Heart left ventricle (tissue), 16 donors: Measurements from ENCODE around the gene SOD3. TPM values are rescaled to one million over a fixed set of nuclear protein-coding genes. Genes with fewer than 3 reads are reported as not detected.

Experiments
- ATAC-seq, 4 donors: fragments of 200-7000 bp; cut with Tn5 transposase; one replicate each; pipeline ENCODE4 v1.9.1; 2020 to 2022; ENCODE audit warnings: moderate library complexity in 4 of 4, mild to moderate bottlenecking in 3 of 4, moderate number of reproducible peaks in 1 of 4
- DNase-seq, 5 donors: peaks; one replicate each; pipeline ENCODE4 v3.0.0-alpha.2; 2020
- H3K27ac ChIP-seq, 12 donors: fragments of 200-600 bp; sonication (generic) in 4 of 12; one replicate each; pipeline versions ENCODE4 v1.5.0 to v1.8.0; 2016 to 2022; ENCODE audit warnings: mild to moderate bottlenecking in 2 of 12
- H3K27me3 ChIP-seq, 9 donors: fragments of 200-600 bp; sonication (generic) in 2 of 9; one replicate each; pipeline versions ENCODE4 v1.5.1 to v1.8.0; 2016 to 2022; ENCODE audit warnings: mild to moderate bottlenecking in 3 of 9
- H3K36me3 ChIP-seq, 9 donors: fragments of 200-600 bp; sonication (generic) in 2 of 9; one replicate each; pipeline versions ENCODE4 v1.5.0 to v1.8.0; 2018 to 2022; ENCODE audit warnings: mild to moderate bottlenecking in 2 of 9
- H3K4me1 ChIP-seq, 12 donors: fragments of 200-600 bp; sonication (generic) in 4 of 12; one replicate each; pipeline versions ENCODE4 v1.5.0 to v1.8.0; 2016 to 2022; ENCODE audit warnings: mild to moderate bottlenecking in 3 of 12
- H3K4me3 ChIP-seq, 12 donors: fragments of 200-600 bp; sonication (generic) in 4 of 12; one replicate each; pipeline versions ENCODE4 v1.5.0 to v1.8.0; 2017 to 2022; ENCODE audit warnings: mild to moderate bottlenecking in 9 of 12, moderate library complexity in 4 of 12
- H3K9me3 ChIP-seq, 12 donors: fragments of 200-600 bp; sonication (generic) in 4 of 12; one replicate each; pipeline versions ENCODE4 v1.5.0 to v1.8.0; 2016 to 2022; ENCODE audit warnings: mild to moderate bottlenecking in 1 of 12
- CTCF ChIP-seq, 12 donors: fragments of 200-600 bp; sonication (generic) in 4 of 12; IDR thresholded peaks; one replicate each; pipeline versions ENCODE4 v1.5.0 to v1.8.0; 2018 to 2022; ENCODE audit warnings: antibody characterized with exemption in 12 of 12, mild to moderate bottlenecking in 5 of 12
- POLR2A ChIP-seq, 2 donors: fragments of 450-650 bp; IDR thresholded peaks; one replicate each; pipeline ENCODE4 v1.6.1; 2017; ENCODE audit warnings: antibody characterized with exemption in 2 of 2, mild to moderate bottlenecking in 2 of 2, moderate library complexity in 2 of 2
- WGBS, 4 donors: extraction: QIAGEN DNeasy Blood & Tissue Kit in 2 of 4; methylation state at CpG; one replicate each; pipeline versions ENCODE4 v1.1.5 to v1.1.7; 2013 to 2018; 5-methylcytosine and 5-hydroxymethylcytosine counted together
- intact Hi-C, 10 donors: fragments of 100-400 bp; cut with DNase I; formaldehyde crosslinking; loops; one replicate each; pipeline versions ENCODE4 v1.11.1 to v1.14.2; 2022
- polyA plus RNA-seq, 2 donors: library from polyadenylated mRNA; stranded (reverse); fragments of 200-250 nt; gene quantifications; one replicate each; pipeline ENCODE4 v1.2.3, GENCODE V29; 2013
- total RNA-seq, 9 donors: library from RNA; depleted of rRNA in 2 of 9; stranded (reverse); fragments of >200 nt in 2 of 9; fragmentation: NEBNext Ultra II Directional in 3 of 9; extraction: Animal tissue kit (Norgen Biotek cat#: 25700) in 3 of 9; gene quantifications; one replicate each; pipeline versions ENCODE4 v1.1.0 to v1.2.4, GENCODE V29; 2016 to 2023
- donor health status: ischemic (EF 13 %, LVEDD 7.1; RV severe dilation, severe dysfunction).
- donor health status: healthy with polysubstance abuse.
- donor health status: DM: no; HTN: yes; CAD: no.
- donor health status: DM: no; HTN: no; CAD: no.
- donor health status: ischemic (EF 25% LVEDD 6.9; RV normal size, moderate dysfunction).
- donor health status: ischemic (EF 25% LVEDD 5.7; RV mildly dilated, moderate dysfunction).
- donor health status: healthy.
- donor health status: DM: yes; HTN: yes; CAD: no.
- donor health status: ischemic (EF 35%, LVEDD 5.7; RV mildly dilated, moderate dysfunction).
- donor health status: nonischemic (EF 11% LVEDD 7.7; RV severe dilation, severe dysfunction).
- donor health status: DM: yes; HTN: yes; CAD: no.
- donor health status: PGD.
- donor health status: ischemic (EF 29% LVEDD 5.4; RV normal size, mild dysfunction).
- donor health status: nonischemic (EF 23%, LVEDD 6.1; RV moderate dilation, normal function).

Gene SOD3
- total and polyA plus RNA-seq, 11 donors, result 11.7 to 110 (median 37.6) TPM

DNA sequence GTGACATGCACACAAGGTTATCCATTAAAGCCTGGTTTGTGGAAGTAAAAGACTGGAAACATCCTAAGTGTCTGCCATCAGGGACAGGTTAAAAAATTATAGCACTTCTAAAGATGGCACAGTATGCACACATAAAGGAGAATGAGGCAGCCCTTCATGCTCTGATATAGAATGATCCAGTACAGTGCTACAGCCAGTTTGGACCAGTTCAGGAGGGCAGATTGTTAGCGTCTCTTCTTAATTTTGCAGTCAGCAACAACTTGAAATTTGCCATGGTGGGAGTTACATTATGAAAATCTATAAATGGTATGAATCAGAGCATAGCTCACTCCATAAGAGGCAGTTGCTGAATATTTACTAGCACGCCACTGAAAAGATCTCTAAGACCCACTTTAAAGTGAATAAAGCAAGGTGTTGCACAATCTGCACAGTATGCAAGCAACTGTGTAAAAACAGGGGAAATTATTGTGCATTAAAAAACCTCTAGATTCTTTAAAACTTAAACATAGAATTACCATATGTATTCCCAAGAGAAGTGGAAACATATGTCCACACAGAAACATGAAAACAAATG, 20.3 kb upstream of the SOD3 start:
- Histone ChIP-seq H3K4me1 (peaks cover 0 to 17% (median 0%) of the 10 kb centered on the region in 12 donors), H3K27ac (no peak overlapping the region), H3K36me3 (no peaks in the 10 kb centered on the region), H3K9me3 (no peaks in the 10 kb centered on the region), H3K4me3 (no peak overlapping the region), H3K27me3 (no peaks in the 10 kb centered on the region)
- TF ChIP-seq POLR2A (IDR thresholded peaks at IDR 0.05) (no peak), CTCF (IDR thresholded peaks at IDR 0.05) (no peak)
- intact Hi-C loops, result no loop called here
- ATAC-seq (no peak), DNase-seq (no peak)
- 86 to 94% (median 93%) methylated on average over 2 of the region's 2 CpGs for WGBS, 4 donors

DNA sequence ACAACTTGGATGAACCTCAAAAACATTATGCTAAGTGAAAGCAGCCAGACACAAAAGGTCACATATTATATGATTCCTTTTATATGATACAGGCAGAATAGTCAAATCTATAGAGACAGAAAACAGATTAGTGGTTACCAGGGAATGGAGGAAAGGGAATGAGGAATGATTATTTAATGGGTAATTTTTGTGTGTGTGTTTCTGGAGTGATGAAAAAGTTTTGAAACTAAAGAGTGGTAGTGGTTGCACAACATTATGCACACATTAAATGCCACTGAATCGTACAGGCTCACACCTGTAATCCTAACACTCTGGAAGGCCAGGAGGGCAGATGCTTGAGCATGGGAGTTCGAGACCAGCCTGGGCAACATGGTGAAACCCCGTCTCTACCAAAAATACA, 19.6 kb upstream of the SOD3 start:
- 82 to 90% (median 84%) methylated on average over 3 of the region's 3 CpGs for WGBS, 4 donors
- TF ChIP-seq CTCF (IDR thresholded peaks at IDR 0.05), result no peak
- TF ChIP-seq POLR2A (IDR thresholded peaks at IDR 0.05), result no peak
- no peak for ATAC-seq
- DNase-seq, result no peak
- Histone ChIP-seq H3K4me1 (peaks cover 0 to 19% (median 1%) of the 10 kb centered on the region in 12 donors), H3K27me3 (no peaks in the 10 kb centered on the region), H3K9me3 (no peaks in the 10 kb centered on the region), H3K4me3 (no peak overlapping the region), H3K36me3 (no peaks in the 10 kb centered on the region), H3K27ac (no peak overlapping the region)
- intact Hi-C loops, result no loop called here

- WGBS, 4 donors, result 59 to 68% (median 66%) methylated on average over 11 of the region's 11 CpGs
- intact Hi-C loops, result no loop called here
Observed at GRCh38 chr4:24777536-24778463, 17.6 kb upstream of the SOD3 start.

More at GRCh38 chr4:24777536-24778463, 17.6 kb upstream of the SOD3 start:
- peaks cover 0 to 39% (median 16%) of the 10 kb centered on the region in 12 donors for H3K4me1 ChIP-seq
- peak overlapping the region in 6 of 12 donors; percentile 4 to 62 (median 42) for H3K27ac ChIP-seq
- ATAC-seq, result peak in 1 of 4 donors; percentile 17
- no peak for DNase-seq
- no peak overlapping the region for H3K4me3 ChIP-seq
- no peaks in the 10 kb centered on the region for H3K36me3 ChIP-seq
- no peaks in the 10 kb centered on the region for H3K27me3 ChIP-seq
- no peaks in the 10 kb centered on the region for H3K9me3 ChIP-seq
- no peak for TF ChIP-seq POLR2A (IDR thresholded peaks at IDR 0.05)
- TF ChIP-seq CTCF (IDR thresholded peaks at IDR 0.05), result no peak
